Lower leg skin (tissue), 4 donors: Measurements from ENCODE around the gene TRABD. TPM values are rescaled to one million over a fixed set of nuclear protein-coding genes. Genes with fewer than 3 reads are reported as not detected.

Source experiments
- DNase-seq, 2 donors: peaks; one replicate each; pipeline ENCODE4 v3.0.0-alpha.2; 2019; ENCODE audit warnings: low spot score in 2 of 2
- H3K4me3 ChIP-seq: fragments of 200-600 bp; sonication (generic); 2 replicates; pipeline ENCODE4 v1.5.1; 2017; ENCODE audit warnings: mild to moderate bottlenecking, low read depth; ENCODE audit not compliant: poor library complexity, severe bottlenecking
- CTCF ChIP-seq, 3 donors: fragments of 450-650 bp; IDR thresholded peaks; one replicate each; pipeline ENCODE4 v1.5.1; 2016; ENCODE audit warnings: antibody characterized with exemption in 3 of 3, mild to moderate bottlenecking in 3 of 3, moderate library complexity in 2 of 3
- POLR2A ChIP-seq, 2 donors: fragments of 450-650 bp; IDR thresholded peaks; one replicate each; pipeline ENCODE4 v1.6.1; 2016 to 2017; ENCODE audit warnings: antibody characterized with exemption in 2 of 2, mild to moderate bottlenecking in 1 of 2, moderate library complexity in 1 of 2
- WGBS, 2 donors: methylation state at CpG; one replicate each; pipeline ENCODE4 v1.1.5; 2018; 5-methylcytosine and 5-hydroxymethylcytosine counted together
- intact Hi-C: fragments of 100-400 bp; cut with DNase I; formaldehyde crosslinking; loops from one replicate; pipeline ENCODE4 v1.15.0; 2023; ENCODE audit warnings: low total_unique reads
- total RNA-seq, 4 donors: library from RNA; depleted of rRNA; stranded (reverse); fragments of >200 nt; gene quantifications; one replicate each; pipeline ENCODE4 v1.1.0, GENCODE V29; 2016

The TRABD gene
- total RNA-seq, 4 donors from 2014 or later = 31.5 to 62.7 (median 46.4) TPM

- intact Hi-C loops = loop anchor here (10.0 kb wide), 1 partner anchor 249 kb away; no protein-coding TSS in a partner anchor
- TF ChIP-seq CTCF (IDR thresholded peaks at IDR 0.05) = no peak
- TF ChIP-seq POLR2A (IDR thresholded peaks at IDR 0.05) = no peak
- no peak for DNase-seq
- H3K4me3 ChIP-seq = no peak overlapping the region
- WGBS, 2 donors = 72 to 80% methylated on average over 18 to 19 of the region's 19 CpGs
Observed at GRCh38 chr22:50183141-50183971, 2.4 kb upstream of the TRABD start.

- WGBS, 2 donors = 55 to 68% methylated on average over 24 to 30 of the region's 32 CpGs
- TF ChIP-seq POLR2A (IDR thresholded peaks at IDR 0.05) (no peak), CTCF (IDR thresholded peaks at IDR 0.05) (no peak)
- peak in 1 of 2 donors; percentile 94 for DNase-seq
- intact Hi-C loops = loop anchor here (10.0 kb wide), 1 partner anchor 249 kb away; no protein-coding TSS in a partner anchor
- no peak overlapping the region for H3K4me3 ChIP-seq
Observed at GRCh38 chr22:50184004-50184901, 1.5 kb upstream of the TRABD start.

GRCh38 chr22:50184902-50185374, 775 bp upstream of the TRABD start:
- peak overlapping the region; percentile 14 for H3K4me3 ChIP-seq
- 22 to 38% methylated on average over 27 to 42 of the region's 63 CpGs for WGBS, 2 donors
- DNase-seq = no peak
- TF ChIP-seq POLR2A (IDR thresholded peaks at IDR 0.05) (no peak), CTCF (IDR thresholded peaks at IDR 0.05) (no peak)
- intact Hi-C loops = loop anchor here (10.0 kb wide), 1 partner anchor 250 kb away; no protein-coding TSS in a partner anchor

GRCh38 chr22:50186181-50186714, 535 bp downstream of the TRABD start:
- 0 to 3% methylated on average over 11 to 24 of the region's 47 CpGs for WGBS, 2 donors
- no peak for TF ChIP-seq POLR2A (IDR thresholded peaks at IDR 0.05)
- no peak for TF ChIP-seq CTCF (IDR thresholded peaks at IDR 0.05)
- DNase-seq = no peak
- intact Hi-C loops = loop anchor here (10.0 kb wide), 1 partner anchor 251 kb away; no protein-coding TSS in a partner anchor
- H3K4me3 ChIP-seq = peak overlapping the region; percentile 42

GRCh38 chr22:50186761-50187523, 1.2 kb downstream of the TRABD start:
- 26 to 35% methylated on average over 15 to 26 of the region's 26 CpGs for WGBS, 2 donors
- no peak for TF ChIP-seq CTCF (IDR thresholded peaks at IDR 0.05)
- peak overlapping the region; percentile 42 for H3K4me3 ChIP-seq
- intact Hi-C loops = loop anchor here (10.0 kb wide), 1 partner anchor 252 kb away; no protein-coding TSS in a partner anchor
- DNase-seq = no peak
